Neural progenitor cell (in vitro differentiated cells): Measurements from ENCODE around the gene CDCA5. TPM values are rescaled to one million over a fixed set of nuclear protein-coding genes. Genes with fewer than 3 reads are reported as not detected.

ENCODE experiments used
- DNase-seq: peaks from one replicate; pipeline ENCODE4 v3.0.0-alpha.2; 2016; ENCODE audit warnings: low spot score
- H2AFZ ChIP-seq: fragments of 200-600 bp; sonication (generic); replicated peaks from 2 replicates; pipeline ENCODE4 v1.6.1; 2016; ENCODE audit warnings: antibody characterized with exemption
- H3F3A ChIP-seq: fragments of 200-600 bp; sonication (generic); 2 replicates; pipeline ENCODE4 v1.6.1; 2016; ENCODE audit warnings: antibody characterized with exemption, low read depth
- H3K27ac ChIP-seq: fragments of 200-600 bp; sonication (generic); 2 replicates; pipeline ENCODE4 v1.5.1; 2016; ENCODE audit warnings: mild to moderate bottlenecking
- H3K27me3 ChIP-seq: fragments of 200-600 bp; sonication (generic); 2 replicates; pipeline ENCODE4 v1.6.1; 2016; ENCODE audit warnings: mild to moderate bottlenecking, moderate library complexity
- H3K36me3 ChIP-seq: fragments of 200-600 bp; sonication (generic); 2 replicates; pipeline ENCODE4 v1.5.1; 2016
- H3K4me1 ChIP-seq: fragments of 200-600 bp; sonication (generic); 2 replicates; pipeline ENCODE4 v1.6.1; 2016; ENCODE audit warnings: mixed run types
- H3K4me2 ChIP-seq: fragments of 200-600 bp; sonication (generic); 2 replicates; pipeline ENCODE4 v1.6.1; 2016
- H3K4me3 ChIP-seq: fragments of 200-600 bp; sonication (generic); 2 replicates; pipeline ENCODE4 v1.5.1; 2016
- H3K79me2 ChIP-seq: fragments of 200-600 bp; sonication (generic); 2 replicates; pipeline ENCODE4 v1.6.1; 2016; ENCODE audit warnings: low read depth
- H3K9ac ChIP-seq: fragments of 200-600 bp; sonication (generic); 2 replicates; pipeline ENCODE4 v1.6.1; 2016
- H3K9me3 ChIP-seq: fragments of 200-600 bp; sonication (generic); 2 replicates; pipeline ENCODE4 v1.5.1; 2016; ENCODE audit warnings: low read depth
- H4K20me1 ChIP-seq: fragments of 200-600 bp; sonication (generic); 2 replicates; pipeline ENCODE4 v1.6.1; 2016; ENCODE audit warnings: low read depth
- H3K27ac Mint-ChIP-seq: 3 replicates; pipeline ENCODE4 v1.8.0; 2021; ENCODE audit warnings: mixed read lengths
- H3K27me3 Mint-ChIP-seq: 2 replicates; pipeline ENCODE4 v1.8.0; 2022; ENCODE audit warnings: low read depth, mild to moderate bottlenecking, inconsistent platforms, moderate library complexity, mixed read lengths; ENCODE audit not compliant: insufficient read depth
- H3K36me3 Mint-ChIP-seq: 3 replicates; pipeline ENCODE4 v1.8.0; 2021; ENCODE audit warnings: mixed read lengths
- H3K4me1 Mint-ChIP-seq: 3 replicates; pipeline ENCODE4 v1.8.0; 2021; ENCODE audit warnings: mixed read lengths
- H3K4me3 Mint-ChIP-seq: 3 replicates; pipeline ENCODE4 v1.8.0; 2021; ENCODE audit warnings: mild to moderate bottlenecking, moderate library complexity, mixed read lengths
- H3K9me3 Mint-ChIP-seq: 3 replicates; pipeline ENCODE4 v1.8.0; 2020; ENCODE audit warnings: mixed read lengths
- CTCF ChIP-seq: fragments of 200-600 bp; sonication (generic); IDR thresholded peaks from 2 replicates; pipeline ENCODE4 v1.5.1; 2017; ENCODE audit warnings: antibody characterized with exemption, mild to moderate bottlenecking
- EZH2 ChIP-seq: fragments of 200-600 bp; sonication (generic); IDR thresholded peaks from 2 replicates; pipeline ENCODE4 v1.6.1; 2017; ENCODE audit warnings: antibody characterized with exemption, mild to moderate bottlenecking, moderate library complexity
- EZH2phosphoT487 ChIP-seq: fragments of 200-600 bp; sonication (generic); IDR thresholded peaks from 2 replicates; pipeline ENCODE4 v1.6.1; 2017; ENCODE audit warnings: antibody characterized with exemption
- total RNA-seq: library from RNA; depleted of rRNA; stranded (reverse); fragments of >200 nt; gene quantifications from 2 replicates; pipeline ENCODE4 v1.2.3, GENCODE V29; 2015; ENCODE audit warnings: low replicate concordance

CDCA5 gene
- total RNA-seq, 1 donor from 2014 or later: 46.7 TPM

DNA sequence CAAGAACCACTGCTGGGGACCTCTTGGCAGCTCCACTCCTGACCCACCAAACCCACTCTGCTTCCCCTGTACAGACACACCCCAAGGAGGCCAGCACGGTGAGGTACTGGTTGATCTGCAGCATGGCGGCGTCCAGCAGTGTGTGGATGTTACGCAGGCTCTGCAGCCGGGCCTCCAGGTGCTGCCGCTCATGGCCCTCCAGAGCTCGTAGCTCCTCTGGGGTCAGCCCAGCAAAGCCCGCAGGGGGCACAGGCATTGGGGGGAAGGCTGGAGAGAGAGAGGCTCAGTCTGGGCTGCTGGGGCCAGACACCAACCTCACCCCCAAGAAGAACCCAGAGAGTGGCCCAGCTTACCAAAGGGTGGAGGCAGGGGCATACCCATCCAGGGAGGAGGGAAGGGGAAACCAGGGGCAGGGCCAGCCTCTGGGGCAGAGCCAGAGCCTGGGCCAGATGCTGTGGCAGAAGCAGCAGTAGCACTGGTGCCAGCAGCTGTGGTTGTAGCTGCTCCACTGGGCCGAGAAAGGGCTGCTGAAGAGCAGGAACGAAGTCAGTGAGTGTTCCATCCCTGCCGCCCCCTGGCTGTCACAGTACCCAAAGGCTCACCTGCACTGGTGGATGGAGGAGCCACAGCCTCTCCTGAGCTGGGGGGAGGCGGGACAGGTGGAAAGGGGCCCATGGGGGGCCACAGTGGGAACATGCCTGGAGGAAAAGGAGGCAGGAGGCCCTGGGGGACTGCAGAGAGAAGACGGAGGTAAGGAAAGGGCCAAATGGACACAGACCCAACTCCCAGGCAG lies 46.0 kb upstream of the CDCA5 start:
- H3F3A ChIP-seq: peaks cover 8% of the 10 kb centered on the region
- no peaks in the 10 kb centered on the region for H3K36me3 Mint-ChIP-seq
- no peak overlapping the region for H3K4me3 Mint-ChIP-seq
- H4K20me1 ChIP-seq: peaks cover 11% of the 10 kb centered on the region
- no peak overlapping the region for H3K27ac ChIP-seq
- peaks cover 3% of the 10 kb centered on the region for H3K4me1 ChIP-seq
- H3K9ac ChIP-seq: no peak overlapping the region
- H3K79me2 ChIP-seq: peaks cover 23% of the 10 kb centered on the region
- no peaks in the 10 kb centered on the region for H3K27me3 ChIP-seq
- no peaks in the 10 kb centered on the region for H3K9me3 Mint-ChIP-seq
- no peaks in the 10 kb centered on the region for H3K36me3 ChIP-seq
- no peak overlapping the region for H3K27ac Mint-ChIP-seq
- H3K27me3 Mint-ChIP-seq: peaks cover 8% of the 10 kb centered on the region
- no peaks in the 10 kb centered on the region for H3K9me3 ChIP-seq
- DNase-seq: no peak
- H3K4me1 Mint-ChIP-seq: peaks cover 13% of the 10 kb centered on the region
- TF ChIP-seq EZH2 (no peak), CTCF (no peak), EZH2phosphoT487 (no peak)
- H3K4me3 ChIP-seq: no peak overlapping the region
- H2AFZ ChIP-seq: no peak overlapping the region
- no peak overlapping the region for H3K4me2 ChIP-seq

DNA sequence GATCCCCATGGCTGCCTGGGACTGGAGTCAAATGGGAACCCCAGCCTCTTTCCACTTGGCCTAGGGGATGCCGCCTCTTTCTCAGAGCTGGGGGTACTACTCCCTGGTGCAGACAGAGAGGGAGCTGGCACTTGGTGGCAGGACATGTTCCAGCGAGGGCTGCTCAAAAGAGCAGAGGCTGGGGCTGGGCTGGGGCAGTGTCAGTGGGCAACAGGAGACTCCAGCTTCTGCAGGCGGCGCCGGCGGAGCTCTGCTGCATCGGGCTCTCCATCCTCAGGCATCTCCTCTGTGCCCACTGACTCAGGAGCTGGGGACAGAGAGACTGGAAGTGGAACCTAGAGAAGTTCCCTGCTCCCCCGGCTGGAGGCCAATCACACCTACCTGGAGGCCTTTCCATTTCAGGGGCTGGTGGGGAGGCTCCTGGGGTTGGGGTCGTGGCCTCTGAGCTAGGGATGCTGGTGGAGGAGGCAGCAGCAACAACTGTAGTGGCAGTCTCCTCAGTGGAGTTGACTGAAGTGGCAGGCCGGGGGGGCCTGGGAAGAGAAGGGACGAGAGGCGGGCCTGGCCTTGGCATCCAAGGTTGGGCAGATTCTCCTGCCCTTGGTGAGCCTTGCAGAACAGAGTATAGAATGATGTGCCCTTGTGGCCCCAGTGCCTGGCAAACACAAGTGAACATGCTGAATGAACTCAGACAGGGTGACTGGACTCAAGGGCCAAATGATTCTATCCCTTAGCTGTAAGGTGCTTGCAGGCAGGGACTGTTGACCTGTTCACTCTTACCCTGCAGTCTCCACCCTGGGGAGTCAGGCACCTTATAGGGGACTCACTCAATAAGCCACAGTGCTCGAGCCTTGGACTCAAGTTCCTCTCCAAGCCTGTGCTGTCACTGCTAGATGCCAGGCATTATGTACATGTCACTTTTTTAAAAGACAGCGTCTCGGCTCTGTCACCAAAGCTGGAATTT lies 44.6 kb upstream of the CDCA5 start:
- Mint-ChIP-seq H3K36me3 (no peaks in the 10 kb centered on the region), H3K9me3 (no peaks in the 10 kb centered on the region), H3K27ac (no peak overlapping the region), H3K4me3 (no peak overlapping the region), H3K27me3 (peaks cover 6% of the 10 kb centered on the region), H3K4me1 (peaks cover 13% of the 10 kb centered on the region)
- Histone ChIP-seq H3K4me3 (no peak overlapping the region), H3K9ac (no peak overlapping the region), H3K4me2 (no peak overlapping the region), H3F3A (peaks cover 10% of the 10 kb centered on the region), H3K27me3 (no peaks in the 10 kb centered on the region), H3K27ac (no peak overlapping the region), H3K9me3 (no peaks in the 10 kb centered on the region), H3K4me1 (peaks cover 3% of the 10 kb centered on the region), H2AFZ (no peak overlapping the region), H3K36me3 (no peaks in the 10 kb centered on the region), H4K20me1 (peaks cover 6% of the 10 kb centered on the region), H3K79me2 (peaks cover 29% of the 10 kb centered on the region)
- DNase-seq: no peak
- TF ChIP-seq EZH2 (no peak), CTCF (no peak), EZH2phosphoT487 (no peak)

DNA sequence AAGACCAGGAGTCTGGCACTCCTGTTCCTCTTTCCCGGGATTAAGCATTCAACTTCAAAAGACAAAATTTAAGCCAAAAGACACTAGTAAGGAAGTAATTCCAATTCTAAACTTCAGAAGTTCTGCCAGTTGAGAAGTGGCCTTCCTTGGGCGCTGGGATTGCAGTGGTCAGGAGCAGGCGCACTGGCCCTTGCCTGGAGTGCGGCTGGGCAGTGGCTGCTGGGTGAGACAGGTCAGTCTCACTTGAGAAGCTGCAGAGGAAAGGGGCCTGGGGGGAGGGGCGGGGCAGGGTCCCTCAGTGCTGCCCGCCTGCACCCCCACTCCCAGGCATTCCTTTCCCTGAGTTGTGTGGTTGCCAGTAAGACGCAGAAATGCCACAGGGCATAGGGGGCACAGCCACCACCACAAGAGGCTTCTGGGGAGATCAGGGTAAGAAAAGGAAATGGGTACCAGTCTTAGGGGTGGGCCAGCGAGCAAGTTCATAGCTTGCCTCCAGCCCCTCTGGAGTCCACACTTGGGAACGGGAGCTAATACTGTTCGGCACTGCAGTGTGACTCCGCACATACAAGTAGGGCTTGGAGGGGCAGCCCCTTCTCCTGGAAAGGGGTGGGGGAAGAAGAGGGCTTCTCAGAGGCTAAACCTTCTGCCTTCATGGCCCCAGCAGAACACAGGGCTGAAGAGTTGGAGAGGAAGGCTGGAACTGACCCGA lies 43.8 kb upstream of the CDCA5 start:
- Mint-ChIP-seq H3K27me3 (peaks cover 4% of the 10 kb centered on the region), H3K27ac (no peak overlapping the region), H3K4me3 (no peak overlapping the region), H3K36me3 (no peaks in the 10 kb centered on the region), H3K4me1 (peaks cover 9% of the 10 kb centered on the region), H3K9me3 (no peaks in the 10 kb centered on the region)
- H3K4me2 ChIP-seq: no peak overlapping the region
- no peak overlapping the region for H3K9ac ChIP-seq
- no peak for TF ChIP-seq EZH2phosphoT487
- TF ChIP-seq EZH2: no peak
- no peak for TF ChIP-seq CTCF
- no peak overlapping the region for H2AFZ ChIP-seq
- peaks cover 16% of the 10 kb centered on the region for H3F3A ChIP-seq
- H3K4me1 ChIP-seq: peaks cover 4% of the 10 kb centered on the region
- DNase-seq: no peak
- H3K4me3 ChIP-seq: no peak overlapping the region
- H3K36me3 ChIP-seq: no peaks in the 10 kb centered on the region
- no peaks in the 10 kb centered on the region for H3K27me3 ChIP-seq
- no peaks in the 10 kb centered on the region for H4K20me1 ChIP-seq
- H3K27ac ChIP-seq: no peak overlapping the region
- no peaks in the 10 kb centered on the region for H3K9me3 ChIP-seq
- H3K79me2 ChIP-seq: peaks cover 29% of the 10 kb centered on the region
